ENCODE results near the gene LIN37. TPM values are rescaled to one million over a fixed set of nuclear protein-coding genes. Genes with fewer than 3 reads are reported as not detected.

Gene LIN37
- total and polyA plus RNA-seq, 2 donors (not counting 3 experiments of a cell fraction or from before 2014, with no cell fraction given), result 11.3 to 21.4 TPM

DNA sequence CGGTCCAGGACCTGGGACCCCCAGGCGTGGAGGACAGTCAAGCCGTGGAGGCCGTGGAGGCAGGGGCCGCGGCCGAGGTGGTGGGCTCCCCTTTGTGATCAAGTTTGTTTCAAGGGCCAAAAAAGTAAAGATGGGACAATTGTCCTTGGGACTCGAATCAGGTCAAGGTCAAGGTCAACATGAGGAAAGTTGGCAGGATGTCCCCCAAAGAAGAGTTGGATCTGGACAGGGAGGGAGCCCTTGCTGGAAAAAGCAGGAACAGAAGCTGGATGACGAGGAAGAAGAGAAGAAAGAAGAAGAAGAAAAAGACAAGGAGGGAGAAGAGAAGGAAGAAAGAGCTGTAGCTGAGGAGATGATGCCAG is 28.2 kb upstream of the LIN37 start:
- Histone ChIP-seq H3K27me3 (ENCODE audit: control insufficient read depth in 2 of 2, insufficient read depth in 2 of 2, low read length in 2 of 2) (no peaks in the 10 kb centered on the region), H3K27ac (ENCODE audit: insufficient read depth, low read depth, low read length) (no peak overlapping the region), H3K4me3 (replicated peaks in 1 of 3; ENCODE audit: insufficient read depth in 1 of 3, low read depth in 1 of 3, low read length in 3 of 3) (no peak overlapping the region), H4K20me1 (replicated peaks; ENCODE audit: control insufficient read depth, extremely low read depth, insufficient read depth, low read length) (no peaks in the 10 kb centered on the region), H2AFZ (ENCODE audit: low read depth, low read length) (no peak overlapping the region), H3K9me3 (replicated peaks; ENCODE audit: control insufficient read depth, insufficient read depth, low read length) (no peaks in the 10 kb centered on the region), H3K4me1 (ENCODE audit: control insufficient read depth, extremely low read depth, insufficient read depth, low read length) (peaks cover 17% of the 10 kb centered on the region), H3K36me3 (ENCODE audit: control insufficient read depth in 2 of 2, extremely low read depth in 1 of 2, insufficient read depth in 2 of 2, low read length in 2 of 2) (peaks cover 12 to 40% of the 10 kb centered on the region in 2 experiments), H3K9ac (replicated peaks; ENCODE audit: extremely low read depth, insufficient read depth, low read length) (no peak overlapping the region), H3K79me2 (ENCODE audit: control insufficient read depth, insufficient read depth, low read length) (peaks cover 30% of the 10 kb centered on the region), H3K9me1 (replicated peaks; ENCODE audit: control insufficient read depth, extremely low read depth, insufficient read depth, low read length) (no peaks in the 10 kb centered on the region), H3K4me2 (ENCODE audit: insufficient read depth, low read length) (no peak overlapping the region)
- ChIA-PET CTCF (no interaction called here), POLR2A (no interaction called here)
- dilution Hi-C loops (cut with MboI; ENCODE audit: extremely low pct_ligation_motif_present, low sequenced_read_pairs), result no loop called here
- DNase-seq (ENCODE audit: low read depth, low spot score) (no peak), FAIRE-seq (no peak)
- intact Hi-C loops (cut with micrococcal nuclease), result no loop called here
- no TSS peak for BruUV-seq (replicated peaks)
- TF ChIP-seq GATA2 (IDR thresholded peaks at IDR 0.05; ENCODE audit: insufficient read depth, insufficient read length, low read depth, low read length) (no peak), MAX (IDR thresholded peaks at IDR 0.05; ENCODE audit: insufficient read depth, insufficient read length) (no peak), FOS (IDR thresholded peaks at IDR 0.05; ENCODE audit: borderline replicate concordance, insufficient read depth, low read length) (no peak), JUN (IDR thresholded peaks at IDR 0.05; ENCODE audit: borderline replicate concordance, insufficient read depth, insufficient read length, low read depth) (no peak), MYC (IDR thresholded peaks at IDR 0.05; ENCODE audit: low read depth, low read length) (no peak), POLR2A (IDR thresholded peaks at IDR 0.05; ENCODE audit: low read depth, low read length) (no peak), POLR2AphosphoS5 (IDR thresholded peaks at IDR 0.05; ENCODE audit: insufficient read depth, low read depth, low read length) (no peak)

- no TSS peak for BruUV-seq (replicated peaks)
- Histone ChIP-seq H3K27me3 (ENCODE audit: control insufficient read depth in 2 of 2, insufficient read depth in 2 of 2, low read length in 2 of 2) (no peaks in the 10 kb centered on the region), H4K20me1 (replicated peaks; ENCODE audit: control insufficient read depth, extremely low read depth, insufficient read depth, low read length) (no peaks in the 10 kb centered on the region), H3K4me1 (ENCODE audit: control insufficient read depth, extremely low read depth, insufficient read depth, low read length) (peaks cover 17% of the 10 kb centered on the region), H3K9me1 (replicated peaks; ENCODE audit: control insufficient read depth, extremely low read depth, insufficient read depth, low read length) (no peaks in the 10 kb centered on the region), H3K27ac (ENCODE audit: insufficient read depth, low read depth, low read length) (no peak overlapping the region), H2AFZ (ENCODE audit: low read depth, low read length) (no peak overlapping the region), H3K79me2 (ENCODE audit: control insufficient read depth, insufficient read depth, low read length) (peaks cover 30% of the 10 kb centered on the region), H3K9ac (replicated peaks; ENCODE audit: extremely low read depth, insufficient read depth, low read length) (no peak overlapping the region), H3K9me3 (replicated peaks; ENCODE audit: control insufficient read depth, insufficient read depth, low read length) (no peaks in the 10 kb centered on the region), H3K4me3 (replicated peaks in 1 of 3; ENCODE audit: insufficient read depth in 1 of 3, low read depth in 1 of 3, low read length in 3 of 3) (no peak overlapping the region), H3K36me3 (ENCODE audit: control insufficient read depth in 2 of 2, extremely low read depth in 1 of 2, insufficient read depth in 2 of 2, low read length in 2 of 2) (peaks cover 17 to 45% of the 10 kb centered on the region in 2 experiments), H3K4me2 (ENCODE audit: insufficient read depth, low read length) (no peak overlapping the region)
- CTCF ChIA-PET, result no interaction called here
- no peak for TF ChIP-seq FOS (IDR thresholded peaks at IDR 0.05; ENCODE audit: borderline replicate concordance, insufficient read depth, low read length)
- no peak for TF ChIP-seq MYC (IDR thresholded peaks at IDR 0.05; ENCODE audit: low read depth, low read length)
- no peak for TF ChIP-seq POLR2A (IDR thresholded peaks at IDR 0.05; ENCODE audit: low read depth, low read length)
- no peak for TF ChIP-seq MAX (IDR thresholded peaks at IDR 0.05; ENCODE audit: insufficient read depth, insufficient read length)
- TF ChIP-seq EZH2 (IDR thresholded peaks at IDR 0.05; ENCODE audit: borderline replicate concordance, low read depth, low read length, severe bottlenecking), result no peak
- TF ChIP-seq POLR2AphosphoS5 (IDR thresholded peaks at IDR 0.05; ENCODE audit: insufficient read depth, low read depth, low read length), result no peak
- TF ChIP-seq, protein P1, sequence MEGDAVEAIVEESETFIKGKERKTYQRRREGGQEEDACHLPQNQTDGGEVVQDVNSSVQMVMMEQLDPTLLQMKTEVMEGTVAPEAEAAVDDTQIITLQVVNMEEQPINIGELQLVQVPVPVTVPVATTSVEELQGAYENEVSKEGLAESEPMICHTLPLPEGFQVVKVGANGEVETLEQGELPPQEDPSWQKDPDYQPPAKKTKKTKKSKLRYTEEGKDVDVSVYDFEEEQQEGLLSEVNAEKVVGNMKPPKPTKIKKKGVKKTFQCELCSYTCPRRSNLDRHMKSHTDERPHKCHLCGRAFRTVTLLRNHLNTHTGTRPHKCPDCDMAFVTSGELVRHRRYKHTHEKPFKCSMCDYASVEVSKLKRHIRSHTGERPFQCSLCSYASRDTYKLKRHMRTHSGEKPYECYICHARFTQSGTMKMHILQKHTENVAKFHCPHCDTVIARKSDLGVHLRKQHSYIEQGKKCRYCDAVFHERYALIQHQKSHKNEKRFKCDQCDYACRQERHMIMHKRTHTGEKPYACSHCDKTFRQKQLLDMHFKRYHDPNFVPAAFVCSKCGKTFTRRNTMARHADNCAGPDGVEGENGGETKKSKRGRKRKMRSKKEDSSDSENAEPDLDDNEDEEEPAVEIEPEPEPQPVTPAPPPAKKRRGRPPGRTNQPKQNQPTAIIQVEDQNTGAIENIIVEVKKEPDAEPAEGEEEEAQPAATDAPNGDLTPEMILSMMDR (IDR thresholded peaks at IDR 0.05; ENCODE audit: extremely low read depth in 1 of 2, insufficient read depth in 1 of 2, low read depth in 1 of 2, low read length in 2 of 2), result no peak
- no peak for TF ChIP-seq JUN (IDR thresholded peaks at IDR 0.05; ENCODE audit: borderline replicate concordance, insufficient read depth, insufficient read length, low read depth)
- TF ChIP-seq GATA2 (IDR thresholded peaks at IDR 0.05; ENCODE audit: insufficient read depth, insufficient read length, low read depth, low read length), result no peak
- FAIRE-seq, result no peak
- intact Hi-C loops (cut with micrococcal nuclease) (no loop called here), dilution Hi-C loops (cut with MboI; ENCODE audit: extremely low pct_ligation_motif_present, low sequenced_read_pairs) (no loop called here)
- DNase-seq (ENCODE audit: low read depth, low spot score), result no peak
- POLR2A ChIA-PET, result no interaction called here
Measured at GRCh38 chr19:35720648-35721047, 27.7 kb upstream of the LIN37 start.

Measured in endothelial cell of umbilical vein (primary cell).